ENCODE results near the gene PITRM1.

PITRM1 gene

GRCh38 chr10:3167611-3168330 lies 4.8 kb downstream of the PITRM1 start:
- Mint-ChIP-seq H3K4me1 (peaks cover 49% of the 10 kb centered on the region), H3K9me3 (no peaks in the 10 kb centered on the region), H3K27me3 (ENCODE audit: low read depth) (no peaks in the 10 kb centered on the region), H3K27ac (peak overlapping the region in 1 of 3 experiments; percentile 19), H3K4me3 (no peak overlapping the region), H3K36me3 (ENCODE audit: low read depth) (peaks cover 57% of the 10 kb centered on the region)
- no peak for TF ChIP-seq CTCF (IDR thresholded peaks at IDR 0.05; ENCODE audit: unreplicated experiment in 3 of 3)

- peaks cover 67% of the 10 kb centered on the region for H3K36me3 Mint-ChIP-seq (ENCODE audit: low read depth)
- peaks cover 44% of the 10 kb centered on the region for H3K4me1 Mint-ChIP-seq
- no peaks in the 10 kb centered on the region for H3K9me3 Mint-ChIP-seq
- no peak overlapping the region for H3K4me3 Mint-ChIP-seq
- no peaks in the 10 kb centered on the region for H3K27me3 Mint-ChIP-seq (ENCODE audit: low read depth)
- no peak for TF ChIP-seq CTCF (IDR thresholded peaks at IDR 0.05; ENCODE audit: unreplicated experiment in 3 of 3)
- no peak overlapping the region for H3K27ac Mint-ChIP-seq
Observed at GRCh38 chr10:3166496-3167290, 5.9 kb downstream of the PITRM1 start.

- H3K27me3 Mint-ChIP-seq (ENCODE audit: low read depth): no peaks in the 10 kb centered on the region
Observed at GRCh38 chr10:3165196-3165595, 7.4 kb downstream of the PITRM1 start.

GRCh38 chr10:3163879-3164278 lies 8.7 kb downstream of the PITRM1 start:
- Mint-ChIP-seq H3K4me1 (peaks cover 32% of the 10 kb centered on the region), H3K36me3 (ENCODE audit: low read depth) (peaks cover 84% of the 10 kb centered on the region), H3K4me3 (no peak overlapping the region), H3K27ac (no peak overlapping the region), H3K9me3 (no peaks in the 10 kb centered on the region), H3K27me3 (ENCODE audit: low read depth) (no peaks in the 10 kb centered on the region)
- TF ChIP-seq CTCF (IDR thresholded peaks at IDR 0.05; ENCODE audit: unreplicated experiment in 3 of 3): no peak

More at GRCh38 chr10:3165196-3165595, 7.4 kb downstream of the PITRM1 start:
- H3K36me3 Mint-ChIP-seq (ENCODE audit: low read depth): peaks cover 77% of the 10 kb centered on the region
- no peak for TF ChIP-seq CTCF (IDR thresholded peaks at IDR 0.05; ENCODE audit: unreplicated experiment in 3 of 3)
- H3K9me3 Mint-ChIP-seq: no peaks in the 10 kb centered on the region
- no peak overlapping the region for H3K4me3 Mint-ChIP-seq
- peaks cover 40% of the 10 kb centered on the region for H3K4me1 Mint-ChIP-seq
- H3K27ac Mint-ChIP-seq: peak overlapping the region in 2 of 3 experiments; percentile 1 to 12

GRCh38 chr10:3162533-3162932 lies 10.0 kb downstream of the PITRM1 start:
- H3K27me3 Mint-ChIP-seq (ENCODE audit: low read depth): no peaks in the 10 kb centered on the region
- peaks cover 25% of the 10 kb centered on the region for H3K4me1 Mint-ChIP-seq
- no peak overlapping the region for H3K4me3 Mint-ChIP-seq
- no peak for TF ChIP-seq CTCF (IDR thresholded peaks at IDR 0.05; ENCODE audit: unreplicated experiment in 3 of 3)
- H3K9me3 Mint-ChIP-seq: no peaks in the 10 kb centered on the region
- no peak overlapping the region for H3K27ac Mint-ChIP-seq
- peaks cover 85% of the 10 kb centered on the region for H3K36me3 Mint-ChIP-seq (ENCODE audit: low read depth)
